HUES48 (cell line): Measurements from ENCODE around the gene NLK.

Experiments used
- H3K27ac ChIP-seq: one replicate; pipeline ENCODE4 v1.7.0; 2013; ENCODE audit warnings: low read depth, low read length, inconsistent platforms
- H3K27me3 ChIP-seq: 2 replicates; pipeline ENCODE4 v1.6.1; 2013; ENCODE audit warnings: mild to moderate bottlenecking, low read length; ENCODE audit not compliant: control insufficient read depth, insufficient read depth
- H3K36me3 ChIP-seq: 2 replicates; pipeline ENCODE4 v1.6.1; 2013; ENCODE audit warnings: low read length; ENCODE audit not compliant: control insufficient read depth, insufficient read depth
- H3K4me1 ChIP-seq: 2 replicates; pipeline ENCODE4 v1.6.1; 2013; ENCODE audit warnings: mild to moderate bottlenecking, low read length; ENCODE audit not compliant: control insufficient read depth, insufficient read depth
- H3K4me3 ChIP-seq: 2 replicates; pipeline ENCODE4 v1.5.1; 2013; ENCODE audit warnings: mild to moderate bottlenecking, low read depth, low read length
- H3K9ac ChIP-seq: 2 replicates; pipeline ENCODE4 v1.6.1; 2013; ENCODE audit warnings: mild to moderate bottlenecking, low read depth, low read length, moderate library complexity
- H3K9me3 ChIP-seq: 2 replicates; pipeline ENCODE4 v1.6.1; 2013; ENCODE audit warnings: low read length; ENCODE audit not compliant: control insufficient read depth, insufficient read depth

The NLK gene

GRCh38 chr17:28128779-28129178 is 86.3 kb downstream of the NLK start:
- peaks cover 37% of the 10 kb centered on the region for H3K36me3 ChIP-seq
- H3K4me3 ChIP-seq, result no peak overlapping the region
- H3K9ac ChIP-seq, result no peak overlapping the region
- no peaks in the 10 kb centered on the region for H3K9me3 ChIP-seq
- no peaks in the 10 kb centered on the region for H3K27me3 ChIP-seq
- H3K27ac ChIP-seq, result no peak overlapping the region
- H3K4me1 ChIP-seq, result no peaks in the 10 kb centered on the region

GRCh38 chr17:28130472-28130871 is 88.0 kb downstream of the NLK start:
- Histone ChIP-seq H3K9me3 (no peaks in the 10 kb centered on the region), H3K9ac (no peak overlapping the region), H3K4me1 (no peaks in the 10 kb centered on the region), H3K27me3 (no peaks in the 10 kb centered on the region), H3K27ac (no peak overlapping the region), H3K4me3 (no peak overlapping the region), H3K36me3 (peaks cover 37% of the 10 kb centered on the region)

- Histone ChIP-seq H3K4me3 (no peak overlapping the region), H3K9me3 (no peaks in the 10 kb centered on the region), H3K27ac (no peak overlapping the region), H3K27me3 (no peaks in the 10 kb centered on the region), H3K9ac (no peak overlapping the region), H3K36me3 (peaks cover 41% of the 10 kb centered on the region), H3K4me1 (no peaks in the 10 kb centered on the region)
Observed at GRCh38 chr17:28131599-28131998, 89.1 kb downstream of the NLK start.

- Histone ChIP-seq H3K4me3 (no peak overlapping the region), H3K9me3 (no peaks in the 10 kb centered on the region), H3K36me3 (peaks cover 36% of the 10 kb centered on the region), H3K27ac (no peak overlapping the region), H3K27me3 (no peaks in the 10 kb centered on the region), H3K4me1 (no peaks in the 10 kb centered on the region), H3K9ac (no peak overlapping the region)
Observed at GRCh38 chr17:28133562-28133970, 91.1 kb downstream of the NLK start.

GRCh38 chr17:28136923-28137322 is 94.4 kb downstream of the NLK start:
- Histone ChIP-seq H3K4me3 (no peak overlapping the region), H3K27me3 (no peaks in the 10 kb centered on the region)

GRCh38 chr17:28139822-28140221 is 97.3 kb downstream of the NLK start:
- H3K9me3 ChIP-seq, result no peaks in the 10 kb centered on the region
- no peaks in the 10 kb centered on the region for H3K27me3 ChIP-seq
- H3K36me3 ChIP-seq, result peaks cover 16% of the 10 kb centered on the region
- no peak overlapping the region for H3K9ac ChIP-seq
- H3K4me3 ChIP-seq, result no peak overlapping the region
- H3K4me1 ChIP-seq, result no peaks in the 10 kb centered on the region
- H3K27ac ChIP-seq, result no peak overlapping the region

More at GRCh38 chr17:28136923-28137322, 94.4 kb downstream of the NLK start:
- no peak overlapping the region for H3K27ac ChIP-seq
- H3K9me3 ChIP-seq, result no peaks in the 10 kb centered on the region
- H3K4me1 ChIP-seq, result no peaks in the 10 kb centered on the region
- H3K9ac ChIP-seq, result no peak overlapping the region
- peaks cover 36% of the 10 kb centered on the region for H3K36me3 ChIP-seq

GRCh38 chr17:28141313-28141712 is 98.8 kb downstream of the NLK start:
- Histone ChIP-seq H3K9me3 (no peaks in the 10 kb centered on the region), H3K27ac (no peak overlapping the region), H3K9ac (no peak overlapping the region), H3K4me1 (peaks cover 5% of the 10 kb centered on the region), H3K27me3 (no peaks in the 10 kb centered on the region), H3K4me3 (no peak overlapping the region), H3K36me3 (peaks cover 4% of the 10 kb centered on the region; the same call in 1 of the 2 replicates)

GRCh38 chr17:28141773-28142172 is 99.3 kb downstream of the NLK start:
- no peaks in the 10 kb centered on the region for H3K9me3 ChIP-seq
- H3K4me1 ChIP-seq, result peaks cover 10% of the 10 kb centered on the region
- H3K36me3 ChIP-seq, result peaks cover 4% of the 10 kb centered on the region; the same call in 1 of the 2 replicates

GRCh38 chr17:28142305-28142704 is 99.8 kb downstream of the NLK start:
- Histone ChIP-seq H3K27me3 (no peaks in the 10 kb centered on the region), H3K9me3 (no peaks in the 10 kb centered on the region), H3K27ac (no peak overlapping the region), H3K9ac (no peak overlapping the region), H3K36me3 (peaks cover 4% of the 10 kb centered on the region; the same call in 1 of the 2 replicates), H3K4me3 (no peak overlapping the region), H3K4me1 (peaks cover 14% of the 10 kb centered on the region)

More at GRCh38 chr17:28141773-28142172, 99.3 kb downstream of the NLK start:
- Histone ChIP-seq H3K27ac (no peak overlapping the region), H3K27me3 (no peaks in the 10 kb centered on the region), H3K4me3 (no peak overlapping the region), H3K9ac (no peak overlapping the region)

GRCh38 chr17:28144019-28144418 is 101.5 kb downstream of the NLK start:
- Histone ChIP-seq H3K36me3 (peaks cover 4% of the 10 kb centered on the region; the same call in 1 of the 2 replicates), H3K9me3 (no peaks in the 10 kb centered on the region), H3K27ac (no peak overlapping the region), H3K27me3 (no peaks in the 10 kb centered on the region), H3K9ac (no peak overlapping the region), H3K4me3 (no peak overlapping the region), H3K4me1 (peaks cover 14% of the 10 kb centered on the region)

- H3K36me3 ChIP-seq, result peaks cover 4% of the 10 kb centered on the region; the same call in 1 of the 2 replicates
- H3K27me3 ChIP-seq, result no peaks in the 10 kb centered on the region
Observed at GRCh38 chr17:28145348-28145747, 102.9 kb downstream of the NLK start.

GRCh38 chr17:28147017-28147416 is 104.5 kb downstream of the NLK start:
- Histone ChIP-seq H3K9ac (no peak overlapping the region), H3K27me3 (no peaks in the 10 kb centered on the region), H3K9me3 (no peaks in the 10 kb centered on the region), H3K27ac (no peak overlapping the region), H3K4me1 (peaks cover 14% of the 10 kb centered on the region), H3K36me3 (peaks cover 4% of the 10 kb centered on the region; the same call in 1 of the 2 replicates), H3K4me3 (no peak overlapping the region)

More at GRCh38 chr17:28145348-28145747, 102.9 kb downstream of the NLK start:
- Histone ChIP-seq H3K9ac (no peak overlapping the region), H3K27ac (no peak overlapping the region), H3K4me1 (peaks cover 14% of the 10 kb centered on the region), H3K4me3 (no peak overlapping the region), H3K9me3 (no peaks in the 10 kb centered on the region)
